Spinal cord (tissue), 10 donors: Measurements from ENCODE around the gene PREX1. TPM values are rescaled to one million over a fixed set of nuclear protein-coding genes. Genes with fewer than 3 reads are reported as not detected.

ENCODE experiments used
- DNase-seq, 6 donors: peaks; one replicate each; pipeline versions ENCODE4 v3.0.0 to v3.0.0-alpha.2; 2013 to 2015; ENCODE audit warnings: low spot score in 6 of 6, low read depth in 4 of 6
- H3K27ac ChIP-seq: one replicate; pipeline ENCODE4 v1.5.1; 2013; ENCODE audit warnings: low read depth, low read length, control low read depth
- H3K27me3 ChIP-seq: one replicate; pipeline ENCODE4 v1.6.1; 2013; ENCODE audit warnings: low read length; ENCODE audit not compliant: control insufficient read depth, insufficient read depth
- H3K36me3 ChIP-seq: one replicate; pipeline ENCODE4 v1.6.1; 2013; ENCODE audit warnings: low read length; ENCODE audit not compliant: control insufficient read depth, insufficient read depth
- H3K4me1 ChIP-seq: one replicate; pipeline ENCODE4 v1.6.1; 2013; ENCODE audit warnings: low read length; ENCODE audit not compliant: control insufficient read depth, insufficient read depth
- H3K4me3 ChIP-seq: one replicate; pipeline ENCODE4 v1.5.1; 2013; ENCODE audit warnings: low read depth, low read length, control low read depth
- H3K9me3 ChIP-seq: one replicate; pipeline ENCODE4 v1.6.1; 2013; ENCODE audit warnings: low read length; ENCODE audit not compliant: control insufficient read depth, insufficient read depth
- whole genome bisulfite sequencing: methylation state at CpG from one replicate; pipeline ENCODE4 v1.1.5; 2013; ENCODE audit warnings: missing lambda C conversion rate; ENCODE audit not compliant: insufficient coverage; 5-methylcytosine and 5-hydroxymethylcytosine counted together
- polyA plus RNA-seq, 2 donors: library from polyadenylated mRNA; unstranded; fragments of 120-200 nt; gene quantifications; one replicate each; pipeline ENCODE4 v1.2.1, GENCODE V29; 2013; ENCODE audit not compliant: insufficient read length in 2 of 2
- total RNA-seq, 2 donors: library from RNA; depleted of rRNA in 1 of 2; stranded (reverse); fragments of 120-200 nt in 1 of 2; fragments of >200 nt in 1 of 2; gene quantifications; one replicate each; pipeline versions ENCODE4 v1.2.3 to v1.2.4, GENCODE V29; 2013 to 2014
- donor health status: healthy.

The PREX1 gene
- total and polyA plus RNA-seq, 4 donors = 46.7 to 99.1 (median 72.9) TPM

DNA sequence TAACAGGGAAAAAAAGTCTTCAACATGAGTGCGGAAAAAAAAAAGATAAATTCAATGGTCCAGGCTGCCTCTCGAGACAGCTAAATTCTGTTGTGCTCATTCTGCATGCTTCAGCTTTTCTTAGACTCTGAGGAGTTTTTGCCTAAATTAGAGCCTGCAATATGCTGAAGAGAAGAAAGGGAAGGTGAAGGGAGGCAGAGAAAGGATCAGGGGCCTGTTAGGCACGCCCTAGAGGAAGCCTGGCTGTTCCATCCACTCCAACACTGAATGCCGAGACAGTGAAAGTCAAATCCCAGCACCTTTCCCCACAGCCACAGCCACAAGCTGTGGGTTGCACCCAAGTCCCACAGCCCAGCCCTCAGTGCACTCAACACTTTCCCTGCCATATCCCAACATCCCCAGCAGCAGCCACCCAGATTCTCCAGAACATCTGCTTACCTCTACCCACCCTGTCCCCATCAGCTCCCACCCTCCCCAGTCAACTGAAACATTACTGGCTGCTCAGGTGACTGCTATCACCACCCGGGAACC, 37.3 kb downstream of the PREX1 start:
- peak in 2 of 6 donors; percentile 57 to 82 for DNase-seq
- WGBS = 24% methylated on average over 3 of the region's 5 CpGs
- H3K27ac ChIP-seq = no peak overlapping the region

DNA sequence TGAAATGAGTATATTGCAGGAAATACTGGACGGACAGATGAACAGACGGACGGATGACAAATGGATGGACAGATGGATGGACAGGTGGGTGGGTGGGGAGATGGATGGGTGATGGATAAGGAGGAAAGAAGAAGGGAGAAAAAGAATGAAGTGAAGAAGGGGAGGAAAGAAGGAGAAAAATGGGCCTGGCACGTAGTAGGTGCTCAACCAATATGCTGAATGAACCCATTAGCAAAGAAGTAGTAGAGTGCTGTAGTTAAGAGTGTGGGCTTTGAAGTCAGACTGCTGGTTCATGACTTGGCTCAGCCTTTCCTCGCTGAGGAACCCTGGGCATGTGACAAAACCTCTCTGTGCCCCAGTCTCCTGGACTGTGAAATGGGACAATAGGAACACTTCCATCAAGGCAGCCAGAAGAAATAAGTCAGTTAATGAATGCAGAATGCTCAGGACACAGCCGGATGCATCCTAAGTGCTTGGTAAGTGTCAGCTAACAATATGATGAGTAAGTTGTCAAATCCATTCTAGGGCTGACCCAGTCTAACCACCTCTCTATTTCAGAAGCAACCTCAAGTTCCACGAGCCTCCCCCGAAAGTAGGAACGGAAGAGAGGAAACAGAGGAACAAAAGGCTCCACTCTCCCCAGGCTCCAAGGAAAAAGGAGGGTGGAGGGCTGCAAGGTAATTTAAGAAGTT, 37.9 kb downstream of the PREX1 start:
- 88% methylated on average over 5 of the region's 9 CpGs for WGBS
- no peak for DNase-seq
- H3K27me3 ChIP-seq = no peaks in the 10 kb centered on the region
- no peak overlapping the region for H3K27ac ChIP-seq
- no peak overlapping the region for H3K4me3 ChIP-seq
- H3K36me3 ChIP-seq = no peaks in the 10 kb centered on the region
- no peaks in the 10 kb centered on the region for H3K9me3 ChIP-seq
- H3K4me1 ChIP-seq = peaks cover 82% of the 10 kb centered on the region

More for the DNA sequence above, 37.3 kb downstream of the PREX1 start:
- H3K4me1 ChIP-seq = peaks cover 82% of the 10 kb centered on the region
- no peaks in the 10 kb centered on the region for H3K36me3 ChIP-seq
- no peaks in the 10 kb centered on the region for H3K9me3 ChIP-seq
- H3K4me3 ChIP-seq = no peak overlapping the region
- H3K27me3 ChIP-seq = no peaks in the 10 kb centered on the region

GRCh38 chr20:48789185-48789668, 38.6 kb downstream of the PREX1 start:
- 76% methylated on average over 2 of the region's 6 CpGs for WGBS
- H3K27ac ChIP-seq = no peak overlapping the region
- no peaks in the 10 kb centered on the region for H3K36me3 ChIP-seq
- H3K4me3 ChIP-seq = no peak overlapping the region
- H3K9me3 ChIP-seq = no peaks in the 10 kb centered on the region
- DNase-seq = no peak
- peaks cover 82% of the 10 kb centered on the region for H3K4me1 ChIP-seq
- H3K27me3 ChIP-seq = no peaks in the 10 kb centered on the region

- peaks cover 78% of the 10 kb centered on the region for H3K4me1 ChIP-seq
- 14% methylated on average over 2 of the region's 9 CpGs for WGBS
These were observed 39.2 kb downstream of the PREX1 start for GRCh38 chr20:48788486-48789072.

GRCh38 chr20:48787861-48788375, 39.9 kb downstream of the PREX1 start:
- Histone ChIP-seq H3K9me3 (no peaks in the 10 kb centered on the region), H3K4me1 (peaks cover 77% of the 10 kb centered on the region), H3K27ac (peak overlapping the region; percentile 54), H3K4me3 (no peak overlapping the region), H3K27me3 (no peaks in the 10 kb centered on the region), H3K36me3 (no peaks in the 10 kb centered on the region)
- 36% methylated on average over 6 of the region's 9 CpGs for WGBS
- peak in 1 of 6 donors; percentile 56 for DNase-seq

More at GRCh38 chr20:48788486-48789072, 39.2 kb downstream of the PREX1 start:
- peak overlapping the region; percentile 54 for H3K27ac ChIP-seq
- no peak for DNase-seq
- H3K36me3 ChIP-seq = no peaks in the 10 kb centered on the region
- H3K4me3 ChIP-seq = no peak overlapping the region
- H3K9me3 ChIP-seq = no peaks in the 10 kb centered on the region
- no peaks in the 10 kb centered on the region for H3K27me3 ChIP-seq

GRCh38 chr20:48786951-48787705, 40.7 kb downstream of the PREX1 start:
- Histone ChIP-seq H3K27me3 (no peaks in the 10 kb centered on the region), H3K4me3 (no peak overlapping the region), H3K9me3 (no peaks in the 10 kb centered on the region), H3K27ac (peak overlapping the region; percentile 54), H3K4me1 (peaks cover 72% of the 10 kb centered on the region), H3K36me3 (no peaks in the 10 kb centered on the region)
- 32% methylated on average over 7 of the region's 19 CpGs for WGBS
- DNase-seq = peak in 2 of 6 donors; percentile 61 to 83

DNA sequence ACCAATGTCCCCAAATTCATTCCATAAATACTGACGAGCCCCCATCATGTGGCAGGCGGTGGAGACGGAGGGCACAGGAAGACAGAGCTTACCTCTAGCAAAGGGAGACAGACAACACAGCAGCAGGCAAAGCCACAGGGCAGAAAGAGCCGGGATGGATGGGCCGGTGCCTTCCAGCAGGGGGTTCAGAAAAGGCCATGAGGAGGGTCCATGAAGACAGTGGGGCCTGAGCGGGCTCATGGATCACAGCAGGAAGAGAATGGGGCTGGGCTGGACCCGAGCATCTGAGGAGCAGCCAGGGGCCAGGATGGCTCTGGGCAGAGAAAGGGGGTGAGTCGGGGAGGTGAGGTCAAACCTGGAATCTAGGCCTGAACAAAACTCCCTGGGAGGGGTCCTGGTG, 42.0 kb downstream of the PREX1 start:
- Histone ChIP-seq H3K9me3 (no peaks in the 10 kb centered on the region), H3K27me3 (no peaks in the 10 kb centered on the region), H3K36me3 (no peaks in the 10 kb centered on the region), H3K4me1 (peaks cover 66% of the 10 kb centered on the region), H3K4me3 (no peak overlapping the region), H3K27ac (peak overlapping the region; percentile 33)
- 60% methylated on average over 8 of the region's 8 CpGs for WGBS
- no peak for DNase-seq

DNA sequence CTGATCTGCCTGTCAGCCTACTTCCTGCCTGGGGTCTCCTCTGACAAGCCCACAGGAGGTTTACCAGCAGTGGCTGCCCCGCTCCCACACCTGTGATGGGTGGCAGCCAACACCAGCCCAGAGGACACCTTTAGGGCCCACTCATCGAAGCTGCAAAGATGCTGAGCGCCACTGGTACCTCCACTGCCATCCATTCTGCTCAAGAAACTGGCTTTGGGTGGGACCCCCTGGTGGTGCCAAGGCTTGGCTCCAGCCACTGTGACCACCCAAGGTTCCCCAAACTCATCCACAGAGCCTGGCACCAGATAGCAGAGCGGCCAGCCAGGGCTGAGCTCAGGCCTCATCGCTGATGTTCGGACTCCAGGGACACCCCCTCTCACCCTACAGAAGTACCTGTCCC, 42.5 kb downstream of the PREX1 start:
- Histone ChIP-seq H3K9me3 (no peaks in the 10 kb centered on the region), H3K4me1 (peaks cover 60% of the 10 kb centered on the region), H3K36me3 (no peaks in the 10 kb centered on the region), H3K27me3 (no peaks in the 10 kb centered on the region), H3K4me3 (no peak overlapping the region), H3K27ac (no peak overlapping the region)
- 84% methylated on average over 6 of the region's 6 CpGs for WGBS
- no peak for DNase-seq

- WGBS = 83% methylated on average over 1 of the region's 5 CpGs
These were observed 43.5 kb downstream of the PREX1 start for GRCh38 chr20:48784273-48784641.

More at GRCh38 chr20:48784273-48784641, 43.5 kb downstream of the PREX1 start:
- Histone ChIP-seq H3K4me1 (peaks cover 56% of the 10 kb centered on the region), H3K4me3 (no peak overlapping the region), H3K9me3 (peaks cover 3% of the 10 kb centered on the region), H3K27ac (no peak overlapping the region), H3K36me3 (no peaks in the 10 kb centered on the region), H3K27me3 (no peaks in the 10 kb centered on the region)
- no peak for DNase-seq
